GM12878 (cell line): ENCODE measurements around the gene HCFC1. TPM values are rescaled to one million over a fixed set of nuclear protein-coding genes. Genes with fewer than 3 reads are reported as not detected.

Source experiments
- ATAC-seq: fragments of 200-7000 bp; cut with Tn5 transposase; 3 replicates; pipeline ENCODE4 v1.9.1; 2020; ENCODE audit warnings: mild to moderate bottlenecking, moderate library complexity
- BruUV-seq: library from RNA; stranded (reverse); fragments of 400-500 nt; replicated peaks from 2 replicates; lab custom pipeline; 2021; lab: Mats Ljungman, UMichigan
- CTCF ChIA-PET: fragments of 300-600 bp; sonication (Branson Sonifier 250); formaldehyde crosslinking; extraction: SDS; loops from one replicate; lab custom pipeline; 2021; ENCODE audit warnings: inconsistent platforms; lab: Yijun Ruan, JAX
- POLR2A ChIA-PET: fragments of 350-600 bp; formaldehyde crosslinking; extraction: SDS; loops from one replicate; lab custom pipeline; 2021; ENCODE audit warnings: inconsistent platforms; lab: Charles Lee
- RAD21 ChIA-PET: fragments of 300-600 bp; sonication (Branson Sonifier 250); formaldehyde crosslinking; loops from one replicate; lab custom pipeline; 2023; ENCODE audit warnings: antibody characterized with exemption; ENCODE audit not compliant: unreplicated experiment; lab: Charles Lee
- SMC1A ChIA-PET: fragments of 300-600 bp; sonication (Branson Sonifier 250); formaldehyde crosslinking; loops from one replicate; lab custom pipeline; 2023; ENCODE audit not compliant: unreplicated experiment, uncharacterized antibody; lab: Charles Lee
- DNase-seq: peaks from one replicate; pipeline ENCODE4 v3.0.0-alpha.2; 2011; ENCODE audit warnings: low read depth, low spot score
- FAIRE-seq: peaks from 3 replicates; lab custom pipeline; 2011; peaks lifted over from hg19 to GRCh38; lab: Jason Lieb, UNC
- H2AFZ ChIP-seq: 2 replicates; pipeline ENCODE4 v1.6.0; 2011; ENCODE audit warnings: low read depth, low read length, control low read depth; ENCODE audit not compliant: control insufficient read depth
- H3K27ac ChIP-seq: 2 replicates; pipeline ENCODE4 v1.5.1; 2011; ENCODE audit warnings: control low read depth; ENCODE audit not compliant: control insufficient read depth, insufficient read depth
- H3K27me3 ChIP-seq, 2 experiments: replicated peaks in 1 of 2; 2 replicates each; pipeline versions ENCODE4 v1.6.0 to v1.6.1; 2011; ENCODE audit warnings: low read length in 1 of 2; ENCODE audit not compliant: control insufficient read depth in 2 of 2, insufficient read depth in 2 of 2
- H3K36me3 ChIP-seq, 2 experiments: 2 replicates each; pipeline ENCODE4 v1.5.1; 2011; ENCODE audit warnings: low read length in 1 of 2; ENCODE audit not compliant: control insufficient read depth in 2 of 2, insufficient read depth in 2 of 2
- H3K4me1 ChIP-seq: 2 replicates; pipeline ENCODE4 v1.6.1; 2011; ENCODE audit warnings: mild to moderate bottlenecking, low read length, moderate library complexity, mixed read lengths; ENCODE audit not compliant: control insufficient read depth, insufficient read depth
- H3K4me2 ChIP-seq: 2 replicates; pipeline ENCODE4 v1.6.0; 2011; ENCODE audit warnings: control low read depth; ENCODE audit not compliant: control insufficient read depth, insufficient read depth
- H3K4me3 ChIP-seq: fragments of 200-600 bp; sonication (generic); 2 replicates; pipeline ENCODE4 v1.5.1; 2016
- H3K79me2 ChIP-seq: 2 replicates; pipeline ENCODE4 v1.6.0; 2011; ENCODE audit warnings: low read length; ENCODE audit not compliant: control insufficient read depth, insufficient read depth
- H3K9ac ChIP-seq: 2 replicates; pipeline ENCODE4 v1.8.0; 2011; ENCODE audit warnings: low read length, control low read depth, mixed read lengths; ENCODE audit not compliant: control insufficient read depth, insufficient read depth
- H3K9me3 ChIP-seq: replicated peaks from 3 replicates; pipeline ENCODE4 v1.5.1; 2011; ENCODE audit warnings: mild to moderate bottlenecking, low read length; ENCODE audit not compliant: control insufficient read depth, insufficient read depth
- H4K20me1 ChIP-seq: 2 replicates; pipeline ENCODE4 v1.6.0; 2011; ENCODE audit not compliant: control insufficient read depth, insufficient read depth
- CBX3 ChIP-seq: fragments of 200-600 bp; sonication (generic); IDR thresholded peaks from 2 replicates; pipeline ENCODE4 v1.6.1; 2016; ENCODE audit warnings: low read depth, borderline replicate concordance
- CHD4 ChIP-seq: fragments of 200-600 bp; sonication (generic); IDR thresholded peaks from 2 replicates; pipeline ENCODE4 v1.6.1; 2016; ENCODE audit warnings: mild to moderate bottlenecking
- EED ChIP-seq: sonication (generic); IDR thresholded peaks from 2 replicates; pipeline ENCODE4 v1.6.1; 2016; ENCODE audit warnings: antibody characterized with exemption, low read depth
- EGR1 ChIP-seq, 2 experiments: IDR thresholded peaks; 1 replicate in 1 of 2; 2 replicates in 1 of 2; pipeline ENCODE4 v1.6.1; 2011 to 2012; ENCODE audit warnings: low read depth in 2 of 2, low read length in 2 of 2, borderline replicate concordance in 1 of 2, mild to moderate bottlenecking in 1 of 2, moderate library complexity in 1 of 2
- FOXK2 ChIP-seq: fragments of 450-650 bp; IDR thresholded peaks from 2 replicates; pipeline ENCODE4 v1.6.1; 2017; ENCODE audit warnings: mild to moderate bottlenecking, moderate library complexity
- JUNB ChIP-seq: IDR thresholded peaks from 2 replicates; pipeline ENCODE4 v1.6.1; 2016; ENCODE audit warnings: antibody characterized with exemption, mild to moderate bottlenecking
- MYB ChIP-seq: fragments of 150-350 bp; IDR thresholded peaks from 2 replicates; pipeline ENCODE4 v1.6.1; 2014; ENCODE audit warnings: mild to moderate bottlenecking, low read depth, low read length, borderline replicate concordance
- RFX5 ChIP-seq: IDR thresholded peaks from 2 replicates; pipeline ENCODE4 v1.6.1; 2011; ENCODE audit warnings: low read depth, low read length, improper control_type of control experiment
- SMC3 ChIP-seq: IDR thresholded peaks from 2 replicates; pipeline ENCODE4 v1.6.1; 2011; ENCODE audit warnings: low read length, improper control_type of control experiment, borderline replicate concordance
- SPI1 ChIP-seq: IDR thresholded peaks from 2 replicates; pipeline ENCODE4 v1.6.1; 2011; ENCODE audit warnings: low read depth, mild to moderate bottlenecking, low read length, moderate library complexity, borderline replicate concordance; ENCODE audit not compliant: insufficient read depth
- WGBS: methylation state at CpG from one replicate; pipeline ENCODE4 v1.1.6; 2016; ENCODE audit warnings: low lambda C conversion rate; ENCODE audit not compliant: insufficient replicate concordance, insufficient coverage; ENCODE audit errors: missing lambda C conversion rate; 5-methylcytosine and 5-hydroxymethylcytosine counted together
- in situ Hi-C: fragments of 300-500 bp; cut with MboI; formaldehyde crosslinking; loops from 9 replicates; pipeline ENCODE4 v1.14.3; 2018; ENCODE audit warnings: mixed read lengths
- intact Hi-C: fragments of 100-400 bp; cut with micrococcal nuclease; formaldehyde crosslinking; loops from one replicate; pipeline ENCODE4 v1.14.2; 2022; ENCODE audit not compliant: unreplicated experiment
- polyA plus RNA-seq, 11 experiments: library from polyadenylated mRNA; depleted of rRNA in 4 of 11; unstranded in 6 of 11; stranded (reverse) in 5 of 11; fragments of >200 nt; fragmentation: Nextera tagmentation in 4 of 11; fragmentation: Illumina TruSeq in 1 of 11; extraction: Ambion mirVana in 4 of 11; extraction: Trizol in 1 of 11; gene quantifications; 1 replicate in 1 of 11; 2 replicates in 10 of 11; pipeline versions ENCODE4 v1.2.1 to v1.2.3, GENCODE V29; 2011 to 2016; ENCODE audit warnings: inconsistent platforms in 2 of 11, missing spikeins in 2 of 11, low read depth in 1 of 11
- total RNA-seq, 4 experiments: library from RNA; depleted of rRNA in 3 of 4; stranded (reverse); fragments of >200 nt in 3 of 4; fragmentation: Illumina TruSeq in 1 of 4; extraction: Trizol in 1 of 4; gene quantifications; 2 replicates each; pipeline versions ENCODE4 v1.2.1 to v1.2.3, GENCODE V29; 2013 to 2021
- TF ChIP-seq, protein P1 (sequence below): fragments of 450-650 bp; IDR thresholded peaks from 2 replicates; pipeline ENCODE4 v1.6.1; 2017; ENCODE audit warnings: antibody characterized with exemption, mild to moderate bottlenecking, moderate library complexity

Gene HCFC1
- total and polyA plus RNA-seq, 10 of the 15 experiments (the other 5 are each of a cell fraction or from before 2014, with no cell fraction given), result 3.9 to 92.7 (median 23.5) TPM

GRCh38 chrX:153991013-153991580 lies 19.5 kb upstream of the HCFC1 start:
- SMC1A ChIA-PET, result no interaction called here
- RAD21 ChIA-PET, result no interaction called here
- no peak for FAIRE-seq
- Histone ChIP-seq H3K27ac (no peak overlapping the region), H3K9ac (no peak overlapping the region), H3K36me3 (no peaks in the 10 kb centered on the region), H2AFZ (no peak overlapping the region), H3K9me3 (no peaks in the 10 kb centered on the region; the same call in 2 of the 3 replicates), H3K79me2 (no peaks in the 10 kb centered on the region), H3K4me3 (no peak overlapping the region), H3K4me1 (no peaks in the 10 kb centered on the region), H4K20me1 (no peaks in the 10 kb centered on the region), H3K4me2 (no peak overlapping the region), H3K27me3 (no peaks in the 10 kb centered on the region)
- no TSS peak for BruUV-seq
- CTCF ChIA-PET, result no interaction called here
- intact Hi-C loops (no loop called here), in situ Hi-C loops (no loop called here)
- no peak for DNase-seq
- POLR2A ChIA-PET, result interaction anchor here (0.6 kb wide), 1 partner anchor 8 kb away, joined by 3 read pairs; no protein-coding TSS in a partner anchor
- no peak for ATAC-seq
- TF ChIP-seq FOXK2 (no peak), EGR1 (IDR thresholded peaks at IDR 0.05; ENCODE audit: borderline replicate concordance in 1 of 2, low read depth in 2 of 2, low read length in 2 of 2) (no peak), CBX3 (no peak), JUNB (no peak), SPI1 (no peak), RFX5 (no peak), SMC3 (no peak), CHD4 (no peak), EED (no peak), MYB (no peak)
- TF ChIP-seq, protein P1, sequence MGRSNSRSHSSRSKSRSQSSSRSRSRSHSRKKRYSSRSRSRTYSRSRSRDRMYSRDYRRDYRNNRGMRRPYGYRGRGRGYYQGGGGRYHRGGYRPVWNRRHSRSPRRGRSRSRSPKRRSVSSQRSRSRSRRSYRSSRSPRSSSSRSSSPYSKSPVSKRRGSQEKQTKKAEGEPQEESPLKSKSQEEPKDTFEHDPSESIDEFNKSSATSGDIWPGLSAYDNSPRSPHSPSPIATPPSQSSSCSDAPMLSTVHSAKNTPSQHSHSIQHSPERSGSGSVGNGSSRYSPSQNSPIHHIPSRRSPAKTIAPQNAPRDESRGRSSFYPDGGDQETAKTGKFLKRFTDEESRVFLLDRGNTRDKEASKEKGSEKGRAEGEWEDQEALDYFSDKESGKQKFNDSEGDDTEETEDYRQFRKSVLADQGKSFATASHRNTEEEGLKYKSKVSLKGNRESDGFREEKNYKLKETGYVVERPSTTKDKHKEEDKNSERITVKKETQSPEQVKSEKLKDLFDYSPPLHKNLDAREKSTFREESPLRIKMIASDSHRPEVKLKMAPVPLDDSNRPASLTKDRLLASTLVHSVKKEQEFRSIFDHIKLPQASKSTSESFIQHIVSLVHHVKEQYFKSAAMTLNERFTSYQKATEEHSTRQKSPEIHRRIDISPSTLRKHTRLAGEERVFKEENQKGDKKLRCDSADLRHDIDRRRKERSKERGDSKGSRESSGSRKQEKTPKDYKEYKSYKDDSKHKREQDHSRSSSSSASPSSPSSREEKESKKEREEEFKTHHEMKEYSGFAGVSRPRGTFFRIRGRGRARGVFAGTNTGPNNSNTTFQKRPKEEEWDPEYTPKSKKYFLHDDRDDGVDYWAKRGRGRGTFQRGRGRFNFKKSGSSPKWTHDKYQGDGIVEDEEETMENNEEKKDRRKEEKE, result no peak
- WGBS, result 100% methylated on average over 3 of the region's 3 CpGs
